ENCODE data around the gene ALK. TPM values are rescaled to one million over a fixed set of nuclear protein-coding genes. Genes with fewer than 3 reads are reported as not detected.

The ALK gene
- total RNA-seq, 1 experiment from 2014 or later, result not detected

- no peak overlapping the region for H4K8ac ChIP-seq (replicated peaks; ENCODE audit: insufficient read length, low read depth, low read length)
- H3K27ac ChIP-seq (ENCODE audit: insufficient read length, low read depth, low read length), result no peak overlapping the region
- H3K79me2 ChIP-seq (ENCODE audit: insufficient read depth, low read length), result no peaks in the 10 kb centered on the region
- no peak overlapping the region for H3K14ac ChIP-seq (ENCODE audit: insufficient read depth, low read length)
- no peak overlapping the region for H3K4ac ChIP-seq (ENCODE audit: low read depth, low read length)
- H2BK20ac ChIP-seq (ENCODE audit: low read depth, low read length, poor library complexity, severe bottlenecking), result no peak overlapping the region
- no peak overlapping the region for H3K4me2 ChIP-seq (ENCODE audit: insufficient read depth, insufficient read length, low read length)
- H2BK15ac ChIP-seq (ENCODE audit: low read depth, low read length), result no peak overlapping the region
- no peaks in the 10 kb centered on the region for H3K23me2 ChIP-seq (ENCODE audit: insufficient read length, low read depth, low read length, poor library complexity, severe bottlenecking)
- H2AFZ ChIP-seq (ENCODE audit: low read length), result no peak overlapping the region
- no peak overlapping the region for H3T11ph ChIP-seq (ENCODE audit: low read length)
- H3K4me1 ChIP-seq (ENCODE audit: insufficient read depth, low read length), result no peaks in the 10 kb centered on the region
- H2AK5ac ChIP-seq (ENCODE audit: insufficient read length, low read length), result no peak overlapping the region
- no peak for TF ChIP-seq CTCF (conservative IDR thresholded peaks at IDR 0.05)
- no peak overlapping the region for H3K18ac ChIP-seq (ENCODE audit: insufficient read length, low read depth, low read length)
- no peaks in the 10 kb centered on the region; a peak in 1 of 7 replicates for H3K36me3 Mint-ChIP-seq (ENCODE audit: insufficient read depth in 1 of 3, low read depth in 3 of 3)
- no peak overlapping the region for H3K23ac ChIP-seq (ENCODE audit: insufficient read length, low read depth, low read length)
- H3K4me3 Mint-ChIP-seq, result no peak overlapping the region
- WGBS (ENCODE audit: extremely low coverage, insufficient read length, low lambda C conversion rate), result no CpG with 5 or more reads among the region's 5 CpGs
- H3K27ac Mint-ChIP-seq, result no peak overlapping the region
- DNase-seq, result no peak
- no peak overlapping the region for H2BK120ac ChIP-seq (ENCODE audit: low read depth, low read length, poor library complexity, severe bottlenecking)
- H4K91ac ChIP-seq (ENCODE audit: insufficient read length, low read depth, low read length), result no peak overlapping the region
- no peaks in the 10 kb centered on the region; the same call in 1 of the 2 replicates for H3K27me3 ChIP-seq (ENCODE audit: insufficient read depth, low read length)
- H3K4me1 Mint-ChIP-seq, result peaks cover 13 to 14% of the 10 kb centered on the region in 2 experiments
- H4K5ac ChIP-seq (ENCODE audit: insufficient read length, low read depth, low read length), result no peak overlapping the region
- H3K56ac ChIP-seq (ENCODE audit: insufficient read length, low read depth, low read length), result no peak overlapping the region
- H3K27me3 Mint-ChIP-seq (ENCODE audit: low read depth), result peaks cover 1% of the 10 kb centered on the region; the same call in 1 of the 2 replicates
- H2BK12ac ChIP-seq (ENCODE audit: insufficient read length, low read depth, low read length), result no peak overlapping the region
- H2BK5ac ChIP-seq (ENCODE audit: insufficient read length, low read length), result no peak overlapping the region
- H3K9me3 Mint-ChIP-seq, result peaks cover 0 to 2% of the 10 kb centered on the region in 2 experiments; a peak in 1 of 5 replicates
- no peaks in the 10 kb centered on the region for H4K20me1 ChIP-seq (ENCODE audit: control insufficient read depth, insufficient read depth, insufficient read length)
- H3K9ac ChIP-seq (ENCODE audit: extremely low read depth, insufficient read length, low read length), result no peak overlapping the region
- H3K79me1 ChIP-seq (ENCODE audit: insufficient read depth, low read depth, low read length, poor library complexity, severe bottlenecking), result no peaks in the 10 kb centered on the region
- no peaks in the 10 kb centered on the region for H3K9me3 ChIP-seq (ENCODE audit: control insufficient read depth, low read depth, low read length)
Measured at GRCh38 chr2:29269765-29270109, 651.6 kb downstream of the ALK start.
